ENCODE measurements around the gene HSPA8. TPM values are rescaled to one million over a fixed set of nuclear protein-coding genes. Genes with fewer than 3 reads are reported as not detected.
A peak's percentile ranks its signal among the peaks of the same experiment; 100 is the strongest.

The HSPA8 gene
- total RNA-seq, 1 experiment from 2014 or later: 3,307 TPM

DNA sequence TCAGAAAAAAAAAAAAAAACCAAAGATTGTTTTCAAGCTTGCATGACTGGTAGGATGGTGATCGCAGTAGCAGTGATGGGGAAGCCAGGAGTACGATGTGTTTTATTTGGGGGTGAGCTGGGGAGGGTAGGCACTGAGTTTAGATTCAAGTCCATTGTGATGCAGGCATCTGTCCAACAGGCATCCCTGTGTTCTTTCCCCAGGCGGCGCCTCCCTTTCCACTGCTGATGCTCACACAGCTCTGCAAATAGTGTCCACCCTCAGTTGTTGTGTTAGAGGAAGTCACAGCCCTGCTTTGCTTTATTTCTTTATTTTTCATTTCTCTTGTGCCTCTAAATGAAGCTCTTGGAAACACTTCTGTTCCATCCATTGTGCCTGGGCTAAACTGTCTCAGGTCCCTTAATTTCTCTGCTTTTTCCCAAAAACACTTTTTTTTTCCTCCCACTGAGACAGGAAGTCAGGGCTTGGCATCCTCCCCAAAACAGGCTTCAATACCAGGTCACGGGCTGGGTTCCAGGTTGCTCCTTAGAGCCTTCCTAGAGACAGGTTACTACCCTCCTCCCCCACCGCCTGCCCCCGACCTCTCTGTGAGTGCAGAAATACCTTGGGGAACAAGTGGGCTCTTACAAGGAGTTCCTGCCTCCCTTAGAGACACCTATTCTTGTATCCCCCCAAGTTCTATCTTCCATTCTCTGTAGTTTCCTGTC lies 38.6 kb upstream of the HSPA8 start:
- no peak for DNase-seq (ENCODE audit: low spot score)
- Histone ChIP-seq H3K4me3 (ENCODE audit: low read depth, low read length, poor library complexity, severe bottlenecking) (no peak overlapping the region), H3K4me1 (ENCODE audit: insufficient read depth, low read length, poor library complexity, severe bottlenecking) (peaks cover 48% of the 10 kb centered on the region), H3K9me3 (ENCODE audit: low read depth, low read length, poor library complexity, severe bottlenecking) (no peaks in the 10 kb centered on the region), H3K27ac (ENCODE audit: low read depth, low read length, poor library complexity, severe bottlenecking) (peak overlapping the region; percentile 40), H3K36me3 (ENCODE audit: insufficient read depth, low read length, poor library complexity, severe bottlenecking) (no peaks in the 10 kb centered on the region), H3K27me3 (replicated peaks; ENCODE audit: insufficient read depth, low read depth, low read length, poor library complexity) (no peaks in the 10 kb centered on the region)
- ChIA-PET POLR2A (ENCODE audit: low non-redundant PET) (no interaction called here), CTCF (interaction anchor here (0.9 to 1.2 kb wide), 2 partner anchors 147 to 161 kb away, joined by 3 read pairs; no protein-coding TSS in a partner anchor)
- TF ChIP-seq EZH2 (IDR thresholded peaks at IDR 0.05; ENCODE audit: borderline replicate concordance, low read depth, low read length, poor library complexity, severe bottlenecking) (no peak), CTCF (conservative IDR thresholded peaks at IDR 0.05; ENCODE audit: low read depth, low read length) (no peak)
- intact Hi-C loops (cut with micrococcal nuclease; ENCODE audit: unreplicated experiment): loop anchor here (5.0 kb wide), 1 partner anchor 162 kb away; no protein-coding TSS in a partner anchor
- no TSS peak for BruUV-seq (replicated peaks)

DNA sequence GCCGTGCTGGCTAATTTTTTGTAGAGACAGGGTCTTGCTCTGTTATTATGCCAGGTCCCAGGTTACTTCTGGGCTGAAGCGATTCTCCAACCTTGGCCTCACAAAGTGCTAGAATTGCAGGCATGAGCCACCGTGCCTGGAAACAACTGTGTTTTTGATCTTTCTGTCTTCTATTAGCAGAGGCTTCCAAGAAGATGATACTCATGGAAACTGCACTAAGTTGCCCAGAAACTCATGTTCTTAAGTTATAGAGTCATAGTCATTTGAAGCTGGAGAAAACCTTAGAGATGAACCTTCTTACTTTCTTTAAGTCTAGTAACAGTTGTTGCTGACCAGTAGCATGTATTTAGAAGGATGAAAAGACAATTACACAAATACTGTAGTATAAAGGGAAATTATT lies 37.1 kb upstream of the HSPA8 start:
- Histone ChIP-seq H3K27me3 (replicated peaks; ENCODE audit: insufficient read depth, low read depth, low read length, poor library complexity) (no peaks in the 10 kb centered on the region), H3K36me3 (ENCODE audit: insufficient read depth, low read length, poor library complexity, severe bottlenecking) (no peaks in the 10 kb centered on the region), H3K9me3 (ENCODE audit: low read depth, low read length, poor library complexity, severe bottlenecking) (no peaks in the 10 kb centered on the region), H3K4me1 (ENCODE audit: insufficient read depth, low read length, poor library complexity, severe bottlenecking) (peaks cover 40% of the 10 kb centered on the region), H3K27ac (ENCODE audit: low read depth, low read length, poor library complexity, severe bottlenecking) (no peak overlapping the region), H3K4me3 (ENCODE audit: low read depth, low read length, poor library complexity, severe bottlenecking) (no peak overlapping the region)
- ChIA-PET POLR2A (ENCODE audit: low non-redundant PET) (no interaction called here), CTCF (no interaction called here)
- no TSS peak for BruUV-seq (replicated peaks)
- DNase-seq (ENCODE audit: low spot score): no peak
- intact Hi-C loops (cut with micrococcal nuclease; ENCODE audit: unreplicated experiment): no loop called here
- TF ChIP-seq EZH2 (IDR thresholded peaks at IDR 0.05; ENCODE audit: borderline replicate concordance, low read depth, low read length, poor library complexity, severe bottlenecking) (no peak), CTCF (conservative IDR thresholded peaks at IDR 0.05; ENCODE audit: low read depth, low read length) (no peak)

- ChIA-PET CTCF (no interaction called here), POLR2A (ENCODE audit: low non-redundant PET) (no interaction called here)
- no peak overlapping the region for H3K4me3 ChIP-seq (ENCODE audit: low read depth, low read length, poor library complexity, severe bottlenecking)
- DNase-seq (ENCODE audit: low spot score): no peak
- no peaks in the 10 kb centered on the region for H3K36me3 ChIP-seq (ENCODE audit: insufficient read depth, low read length, poor library complexity, severe bottlenecking)
- no TSS peak for BruUV-seq (replicated peaks)
- H3K27me3 ChIP-seq (replicated peaks; ENCODE audit: insufficient read depth, low read depth, low read length, poor library complexity): no peaks in the 10 kb centered on the region
- H3K9me3 ChIP-seq (ENCODE audit: low read depth, low read length, poor library complexity, severe bottlenecking): no peaks in the 10 kb centered on the region
- intact Hi-C loops (cut with micrococcal nuclease; ENCODE audit: unreplicated experiment): no loop called here
- H3K27ac ChIP-seq (ENCODE audit: low read depth, low read length, poor library complexity, severe bottlenecking): no peak overlapping the region
- H3K4me1 ChIP-seq (ENCODE audit: insufficient read depth, low read length, poor library complexity, severe bottlenecking): peaks cover 7% of the 10 kb centered on the region
- TF ChIP-seq CTCF (conservative IDR thresholded peaks at IDR 0.05; ENCODE audit: low read depth, low read length) (no peak), EZH2 (IDR thresholded peaks at IDR 0.05; ENCODE audit: borderline replicate concordance, low read depth, low read length, poor library complexity, severe bottlenecking) (no peak)
Observed at GRCh38 chr11:123093739-123094138, 31.8 kb upstream of the HSPA8 start.

Data from A673 (cell line).